Left lung (tissue), 10 donors: Measurements from ENCODE around the gene WDR33. TPM values are rescaled to one million over a fixed set of nuclear protein-coding genes. Genes with fewer than 3 reads are reported as not detected.
A peak's percentile ranks its signal among the peaks of the same experiment; 100 is the strongest.

Experiments used
- ATAC-seq: fragments of 200-7000 bp; cut with Tn5 transposase; one replicate; pipeline ENCODE4 v1.9.1; 2020; ENCODE audit warnings: moderate library complexity
- DNase-seq, 4 donors: peaks; one replicate each; pipeline ENCODE4 v3.0.0-alpha.2; 2013 to 2020
- H3K27ac ChIP-seq, 2 donors: fragments of 200-600 bp; sonication (generic) in 1 of 2; one replicate each; pipeline versions ENCODE4 v1.5.0 to v1.8.0; 2020 to 2021
- H3K27me3 ChIP-seq, 2 donors: fragments of 200-600 bp; sonication (generic) in 1 of 2; one replicate each; pipeline versions ENCODE4 v1.5.0 to v1.8.0; 2020 to 2021
- H3K36me3 ChIP-seq, 2 donors: fragments of 200-600 bp; sonication (generic) in 1 of 2; one replicate each; pipeline versions ENCODE4 v1.5.0 to v1.8.0; 2020 to 2021
- H3K4me1 ChIP-seq, 2 donors: fragments of 200-600 bp; one replicate each; pipeline ENCODE4 v1.8.0; 2021
- H3K4me3 ChIP-seq, 2 donors: fragments of 200-600 bp; sonication (generic) in 1 of 2; one replicate each; pipeline versions ENCODE4 v1.5.0 to v1.8.0; 2020 to 2021; ENCODE audit warnings: mild to moderate bottlenecking in 1 of 2
- H3K9me3 ChIP-seq, 2 donors: fragments of 200-600 bp; sonication (generic) in 1 of 2; one replicate each; pipeline versions ENCODE4 v1.5.0 to v1.8.0; 2020 to 2021
- intact Hi-C, 2 donors: fragments of 100-400 bp; cut with DNase I; formaldehyde crosslinking; loops; one replicate each; pipeline versions ENCODE4 v1.11.2 to v1.14.2; 2022
- polyA plus RNA-seq, 6 donors: library from polyadenylated mRNA; unstranded; fragments of 120-200 nt; gene quantifications; one replicate each; pipeline ENCODE4 v1.2.1, GENCODE V29; 2013; ENCODE audit not compliant: insufficient read length in 6 of 6
- total RNA-seq, 2 donors: library from RNA; stranded (reverse); fragmentation: NEBNext Ultra II Directional; extraction: Animal tissue kit (Norgen Biotek cat#: 25700); gene quantifications; one replicate each; pipeline ENCODE4 v1.2.1, GENCODE V29; 2021
- TF ChIP-seq, protein P1 (sequence below), 2 donors: fragments of 200-600 bp; sonication (generic) in 1 of 2; IDR thresholded peaks; one replicate each; pipeline versions ENCODE4 v1.5.0 to v1.8.0; 2021; ENCODE audit warnings: antibody characterized with exemption in 2 of 2
- donor health status: DM: no; HTN: yes; CAD: no.
- donor health status: DM: no; HTN: no; CAD: no.

WDR33 gene
- total and polyA plus RNA-seq, 8 donors: 46.4 to 57.5 (median 50.8) TPM

DNA sequence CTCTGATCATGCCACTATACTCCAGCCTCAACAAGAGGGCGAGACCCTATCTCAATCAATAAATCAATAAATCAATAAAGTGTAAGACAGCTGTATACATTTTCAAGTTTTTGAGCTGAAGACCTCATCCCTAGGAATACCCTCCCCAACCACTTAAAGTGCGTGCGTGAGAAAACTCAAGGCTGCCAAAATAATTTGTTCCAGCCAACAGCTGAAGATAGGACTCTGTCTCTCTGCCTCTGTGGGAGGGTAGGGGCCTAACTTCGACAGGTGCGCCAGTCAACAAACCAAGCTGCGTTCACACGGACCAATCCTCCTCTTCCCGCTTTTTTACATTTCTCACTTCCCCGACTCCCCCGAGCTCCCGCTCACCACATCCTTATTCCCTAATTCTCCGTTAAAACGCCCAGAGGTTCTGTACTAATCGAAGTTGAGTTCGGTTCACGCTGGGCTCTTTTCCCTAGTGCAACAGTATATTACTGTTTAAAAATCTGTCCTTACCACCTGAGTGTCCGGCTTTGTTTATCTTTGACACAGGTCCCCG, 46.4 kb upstream of the WDR33 start:
- DNase-seq (peak in 1 of 4 donors; percentile 7), ATAC-seq (peak; percentile 26)
- Histone ChIP-seq H3K27me3 (no peaks in the 10 kb centered on the region), H3K36me3 (peaks cover 0 to 7% of the 10 kb centered on the region in 2 donors), H3K27ac (peak overlapping the region; percentile 66 to 78), H3K4me1 (peaks cover 10 to 41% of the 10 kb centered on the region in 2 donors), H3K4me3 (peak overlapping the region; percentile 61 to 79), H3K9me3 (no peaks in the 10 kb centered on the region)
- intact Hi-C loops: no loop called here
- TF ChIP-seq, protein P1, sequence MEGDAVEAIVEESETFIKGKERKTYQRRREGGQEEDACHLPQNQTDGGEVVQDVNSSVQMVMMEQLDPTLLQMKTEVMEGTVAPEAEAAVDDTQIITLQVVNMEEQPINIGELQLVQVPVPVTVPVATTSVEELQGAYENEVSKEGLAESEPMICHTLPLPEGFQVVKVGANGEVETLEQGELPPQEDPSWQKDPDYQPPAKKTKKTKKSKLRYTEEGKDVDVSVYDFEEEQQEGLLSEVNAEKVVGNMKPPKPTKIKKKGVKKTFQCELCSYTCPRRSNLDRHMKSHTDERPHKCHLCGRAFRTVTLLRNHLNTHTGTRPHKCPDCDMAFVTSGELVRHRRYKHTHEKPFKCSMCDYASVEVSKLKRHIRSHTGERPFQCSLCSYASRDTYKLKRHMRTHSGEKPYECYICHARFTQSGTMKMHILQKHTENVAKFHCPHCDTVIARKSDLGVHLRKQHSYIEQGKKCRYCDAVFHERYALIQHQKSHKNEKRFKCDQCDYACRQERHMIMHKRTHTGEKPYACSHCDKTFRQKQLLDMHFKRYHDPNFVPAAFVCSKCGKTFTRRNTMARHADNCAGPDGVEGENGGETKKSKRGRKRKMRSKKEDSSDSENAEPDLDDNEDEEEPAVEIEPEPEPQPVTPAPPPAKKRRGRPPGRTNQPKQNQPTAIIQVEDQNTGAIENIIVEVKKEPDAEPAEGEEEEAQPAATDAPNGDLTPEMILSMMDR (IDR thresholded peaks at IDR 0.05): no peak

DNA sequence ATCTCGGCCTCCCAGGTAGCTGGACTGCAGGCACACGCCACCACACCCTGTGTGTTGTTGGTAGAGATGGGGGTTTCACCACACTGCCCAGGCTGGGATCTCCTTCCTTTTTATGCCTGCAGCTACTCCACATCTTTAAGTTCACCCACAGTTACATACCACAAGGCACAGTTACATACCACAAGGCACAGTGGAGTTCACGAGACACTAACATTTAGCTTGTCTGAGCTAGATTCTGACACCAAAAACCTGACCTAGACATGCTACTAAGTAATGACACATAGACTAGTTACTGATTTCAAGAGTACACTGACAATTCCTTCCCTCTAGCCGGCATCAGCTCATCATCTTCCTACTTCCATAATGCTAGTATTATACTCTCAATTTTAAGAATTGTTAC, 42.7 kb upstream of the WDR33 start:
- no peaks in the 10 kb centered on the region for H3K27me3 ChIP-seq
- TF ChIP-seq, protein P1 (IDR thresholded peaks at IDR 0.05): no peak

DNA sequence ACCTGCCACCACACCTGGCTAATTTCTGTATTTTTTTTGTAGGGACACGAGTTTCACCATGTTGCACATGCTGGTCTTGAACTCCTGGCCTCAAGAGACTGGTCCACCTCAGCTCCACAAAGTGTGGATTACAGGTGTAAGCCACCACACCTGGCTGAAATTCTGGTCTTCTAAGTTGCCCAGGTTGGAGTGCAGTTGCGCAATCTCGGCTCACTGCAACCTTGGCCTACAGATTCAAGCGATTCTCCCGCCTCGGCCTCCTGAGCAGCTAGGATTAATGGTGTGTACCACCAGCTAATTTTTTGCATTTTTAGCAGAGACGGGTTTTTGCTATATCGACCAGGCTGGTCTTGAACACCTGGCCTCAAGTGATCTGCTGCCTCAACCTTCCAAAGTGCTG, 41.4 kb upstream of the WDR33 start:
- Histone ChIP-seq H3K27ac (no peak overlapping the region), H3K27me3 (no peaks in the 10 kb centered on the region), H3K4me3 (no peak overlapping the region), H3K36me3 (peaks cover 0 to 57% of the 10 kb centered on the region in 2 donors), H3K9me3 (no peaks in the 10 kb centered on the region), H3K4me1 (peaks cover 7 to 28% of the 10 kb centered on the region in 2 donors)
- ATAC-seq (no peak), DNase-seq (no peak)
- intact Hi-C loops: no loop called here
- TF ChIP-seq, protein P1 (IDR thresholded peaks at IDR 0.05): no peak

More for the DNA sequence above, 42.7 kb upstream of the WDR33 start:
- Histone ChIP-seq H3K9me3 (no peaks in the 10 kb centered on the region), H3K36me3 (peaks cover 0 to 44% of the 10 kb centered on the region in 2 donors), H3K4me3 (no peak overlapping the region), H3K27ac (no peak overlapping the region), H3K4me1 (peaks cover 7 to 32% of the 10 kb centered on the region in 2 donors)
- no peak for ATAC-seq
- DNase-seq: no peak
- intact Hi-C loops: no loop called here

DNA sequence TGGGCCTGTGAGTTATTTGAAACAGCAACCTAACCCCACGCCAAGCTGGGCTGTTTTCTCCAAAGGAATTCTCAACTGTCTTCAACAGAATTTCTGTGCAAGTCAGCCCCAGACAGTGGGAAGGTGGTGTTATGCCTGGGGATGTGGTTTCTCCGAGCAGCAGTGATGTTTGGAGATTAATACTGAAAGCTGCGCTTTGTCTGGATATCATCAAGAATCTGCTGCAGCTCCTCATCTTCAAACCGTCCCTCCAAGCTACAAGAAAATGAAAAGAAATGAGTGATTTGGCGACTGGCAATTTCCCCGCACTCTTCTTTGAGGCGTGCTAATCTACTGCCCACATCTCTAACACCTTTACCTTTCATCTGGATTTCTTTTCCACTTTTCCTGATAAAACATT, 37.0 kb upstream of the WDR33 start:
- no peak overlapping the region for H3K4me3 ChIP-seq
- no peaks in the 10 kb centered on the region for H3K27me3 ChIP-seq
- no peaks in the 10 kb centered on the region for H3K9me3 ChIP-seq
- H3K36me3 ChIP-seq: peaks cover 0 to 85% of the 10 kb centered on the region in 2 donors
- H3K27ac ChIP-seq: no peak overlapping the region
- TF ChIP-seq, protein P1 (IDR thresholded peaks at IDR 0.05): no peak
- no peaks in the 10 kb centered on the region for H3K4me1 ChIP-seq
- intact Hi-C loops: no loop called here
- DNase-seq: no peak
- ATAC-seq: no peak

DNA sequence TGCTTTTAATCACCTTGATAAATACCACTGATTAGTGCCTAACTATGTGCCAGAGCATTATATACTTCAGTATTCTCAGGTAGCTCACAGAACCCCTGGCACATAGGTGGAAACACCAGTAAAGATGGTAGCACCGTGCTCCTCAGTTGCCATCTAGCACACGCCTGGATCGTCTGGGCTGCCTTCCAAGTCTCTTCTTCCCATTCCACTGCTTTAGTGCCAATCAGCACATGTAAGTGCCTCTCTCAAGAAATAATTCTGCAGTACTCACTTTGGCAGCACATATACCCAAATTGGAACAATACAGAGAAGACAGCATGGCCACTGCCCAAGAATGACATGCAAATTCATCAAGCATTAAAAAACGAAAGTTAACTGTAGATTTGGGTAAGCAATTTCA, 34.0 kb upstream of the WDR33 start:
- intact Hi-C loops: no loop called here
- Histone ChIP-seq H3K9me3 (no peaks in the 10 kb centered on the region), H3K27ac (no peak overlapping the region), H3K4me3 (no peak overlapping the region), H3K27me3 (no peaks in the 10 kb centered on the region), H3K36me3 (peaks cover 0 to 57% of the 10 kb centered on the region in 2 donors), H3K4me1 (no peaks in the 10 kb centered on the region)
- DNase-seq (no peak), ATAC-seq (no peak)
- TF ChIP-seq, protein P1 (IDR thresholded peaks at IDR 0.05): no peak
